Stimulated activated CD8-positive, alpha-beta memory T cell treated with anti-CD3 and anti-CD28 coated beads, Interleukin-2, amount 100 ng/mL, for 1 hour (primary cell): ENCODE results near the gene PLSCR5.

Experiments used
- DNase-seq, 2 donors: peaks; one replicate each; pipeline ENCODE4 v3.0.0-alpha.2; 2020; ENCODE audit warnings: low read depth in 2 of 2

The PLSCR5 gene

DNA sequence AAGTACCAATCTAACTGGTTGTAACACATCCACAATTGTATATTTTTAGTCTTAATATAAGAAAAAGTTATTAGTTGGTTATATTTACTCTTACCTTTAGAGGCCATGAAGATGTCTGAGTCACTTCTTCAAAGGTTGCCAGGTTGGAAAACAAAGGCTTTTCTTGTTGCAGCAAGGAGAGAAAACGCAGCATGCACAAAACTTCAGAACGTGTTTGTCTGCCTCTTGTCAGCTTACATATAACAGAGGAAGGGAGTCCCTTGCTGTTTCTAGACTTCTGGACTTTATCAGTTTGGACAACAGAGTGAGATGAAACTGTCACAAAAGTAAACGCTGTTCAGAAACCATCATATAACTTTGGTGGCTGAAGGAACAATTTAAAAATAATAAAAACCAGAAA lies at the start of gene PLSCR5:
TSS of gene PLSCR5 (minus strand) at position 241 of the 400 bp plus-strand sequence. CDS start at position 107, 134 bp downstream.
- no peak for DNase-seq

GRCh38 chr3:146653978-146654377 lies 48.8 kb upstream of the PLSCR5 start:
- no peak for DNase-seq

DNA sequence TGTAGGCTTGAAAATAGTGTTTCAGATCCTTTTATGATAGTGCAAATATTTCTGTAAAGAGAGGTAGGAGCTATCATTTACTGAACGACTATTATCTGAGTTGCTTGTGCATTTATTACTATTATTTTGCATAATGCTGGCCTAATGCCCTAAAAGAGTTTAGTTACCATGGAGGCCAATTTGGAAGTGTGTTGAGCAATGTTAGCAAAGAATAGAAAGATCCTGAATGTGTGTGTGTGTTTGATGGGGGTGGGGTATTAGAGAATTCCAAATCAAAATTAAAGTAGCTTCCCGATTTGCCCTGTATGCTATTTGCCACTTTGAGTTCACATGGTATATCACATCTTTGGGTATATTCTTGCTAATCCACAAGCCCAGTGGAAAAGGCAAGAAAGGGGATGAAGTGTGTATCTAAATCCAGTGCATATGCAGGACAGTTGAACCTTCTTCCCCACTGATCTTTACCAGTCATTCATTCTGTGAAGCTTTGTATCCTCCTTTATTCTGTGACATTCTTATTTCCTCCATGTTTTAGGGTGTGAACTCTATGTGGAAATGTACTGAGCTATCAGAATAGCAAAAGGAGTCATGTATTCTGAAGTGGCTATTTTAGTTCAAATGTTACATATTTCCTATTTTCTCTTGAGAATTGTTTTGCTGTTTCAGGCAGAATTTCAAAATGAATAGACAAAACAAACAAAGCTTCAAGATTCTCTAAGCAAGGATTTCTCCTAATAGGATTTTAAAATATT lies 45.7 kb upstream of the PLSCR5 start:
- no peak for DNase-seq

- DNase-seq: no peak
These were observed 41.1 kb upstream of the PLSCR5 start for GRCh38 chr3:146646261-146646660.

GRCh38 chr3:146640955-146641867 lies 36.1 kb upstream of the PLSCR5 start:
- no peak for DNase-seq

DNA sequence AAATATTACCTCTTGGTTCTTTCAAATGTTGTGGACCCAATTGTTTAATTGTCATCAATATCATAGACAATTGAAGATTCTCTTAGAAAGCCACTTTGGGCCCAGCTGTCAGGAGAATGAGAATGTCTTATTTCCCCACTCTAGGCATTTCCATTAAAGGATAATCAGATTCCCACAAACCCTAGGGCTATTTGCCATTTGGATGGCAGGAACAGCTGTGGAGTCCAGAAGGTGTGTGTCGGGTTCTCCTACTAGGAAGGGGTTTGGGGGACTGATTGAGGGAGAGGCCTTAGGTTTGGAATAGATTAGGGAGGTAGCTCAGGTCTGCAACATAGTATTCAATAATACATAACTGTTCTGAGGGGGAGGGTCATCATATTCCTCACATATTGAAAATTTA lies 35.2 kb upstream of the PLSCR5 start:
- no peak for DNase-seq

- DNase-seq: no peak
These were observed 33.6 kb upstream of the PLSCR5 start for GRCh38 chr3:146638718-146639117.

GRCh38 chr3:146637871-146638270 lies 32.7 kb upstream of the PLSCR5 start:
- DNase-seq: no peak

DNA sequence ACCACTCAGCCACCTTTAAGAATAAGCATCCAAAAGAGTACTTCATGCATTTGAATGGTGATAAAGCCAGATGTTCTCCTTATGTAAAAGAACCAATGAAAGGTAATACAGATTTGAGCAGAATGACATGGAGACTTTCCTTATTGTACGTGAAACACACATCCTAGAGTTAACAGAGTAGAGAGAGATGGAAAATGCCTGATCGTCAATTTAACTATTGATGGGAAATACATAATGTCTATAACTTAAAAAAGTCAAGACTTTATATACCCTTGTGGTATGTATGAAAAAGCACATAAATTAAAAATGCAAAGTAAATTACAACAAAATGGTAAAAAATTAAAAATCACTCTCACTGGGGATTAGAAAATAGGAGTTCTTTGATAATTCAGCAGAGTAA lies 31.7 kb upstream of the PLSCR5 start:
- DNase-seq: no peak

DNA sequence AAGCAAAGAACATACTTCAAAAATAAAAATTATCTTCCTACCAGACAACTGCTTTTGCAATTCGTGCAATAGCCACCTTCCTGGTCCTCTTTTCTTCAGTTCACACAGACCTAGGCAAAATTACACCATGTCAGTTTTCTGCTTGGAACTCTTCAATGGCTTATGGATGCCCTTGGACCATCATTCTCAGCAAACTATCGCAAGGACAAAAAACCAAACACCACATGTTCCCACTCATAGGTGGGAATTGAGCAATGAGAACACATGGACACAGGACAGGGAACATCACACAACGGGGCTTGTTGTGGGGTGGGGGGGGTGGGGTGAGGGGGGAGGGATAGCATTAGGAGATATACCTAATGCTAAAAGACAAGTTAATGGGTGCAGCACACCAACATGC lies 29.2 kb upstream of the PLSCR5 start:
- no peak for DNase-seq

- DNase-seq: no peak
These were observed 23.5 kb upstream of the PLSCR5 start for GRCh38 chr3:146628671-146629070.

DNA sequence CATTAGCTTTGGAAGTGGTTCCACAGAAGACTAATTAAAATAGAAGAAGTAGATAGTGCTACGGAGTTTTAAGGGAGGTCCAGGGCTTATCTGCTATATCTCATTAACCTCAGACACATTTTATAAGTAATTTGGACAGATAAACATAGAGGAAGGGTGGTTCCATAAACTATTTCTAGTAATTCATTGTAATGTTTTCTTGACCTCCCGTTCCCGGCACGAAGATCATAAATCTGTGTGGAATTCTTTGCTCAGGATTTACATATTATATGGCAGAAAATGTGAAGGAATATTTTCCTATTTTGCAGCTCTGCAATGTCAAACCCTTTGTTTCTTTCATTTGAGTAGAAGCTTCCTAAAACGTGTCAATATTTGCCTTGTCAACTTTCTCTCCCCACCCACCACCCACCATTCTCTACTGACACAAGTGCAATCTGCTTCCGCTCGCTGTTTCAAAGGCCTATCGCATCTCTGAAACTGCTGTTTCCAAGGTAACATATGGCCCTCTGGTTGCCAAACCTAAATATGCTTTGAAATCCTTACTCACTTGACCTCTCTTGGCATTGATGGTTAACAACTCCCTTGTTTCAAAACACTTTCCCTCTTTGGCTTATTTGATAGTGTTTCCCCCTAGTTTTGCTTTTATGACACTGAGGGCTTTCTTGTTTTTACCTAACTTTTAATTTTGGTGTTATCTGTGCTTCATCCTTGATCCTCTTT lies 21.4 kb upstream of the PLSCR5 start:
- no peak for DNase-seq

GRCh38 chr3:146625186-146625775 lies 20.1 kb upstream of the PLSCR5 start:
- no peak for DNase-seq

- no peak for DNase-seq
These were observed 16.6 kb upstream of the PLSCR5 start for GRCh38 chr3:146621723-146622122.

- DNase-seq: no peak
These were observed 6.9 kb upstream of the PLSCR5 start for GRCh38 chr3:146612015-146612414.

- no peak for DNase-seq
These were observed 6.0 kb upstream of the PLSCR5 start for GRCh38 chr3:146611096-146611495.

GRCh38 chr3:146598535-146598934 lies 6.6 kb downstream of the PLSCR5 start:
- no peak for DNase-seq

DNA sequence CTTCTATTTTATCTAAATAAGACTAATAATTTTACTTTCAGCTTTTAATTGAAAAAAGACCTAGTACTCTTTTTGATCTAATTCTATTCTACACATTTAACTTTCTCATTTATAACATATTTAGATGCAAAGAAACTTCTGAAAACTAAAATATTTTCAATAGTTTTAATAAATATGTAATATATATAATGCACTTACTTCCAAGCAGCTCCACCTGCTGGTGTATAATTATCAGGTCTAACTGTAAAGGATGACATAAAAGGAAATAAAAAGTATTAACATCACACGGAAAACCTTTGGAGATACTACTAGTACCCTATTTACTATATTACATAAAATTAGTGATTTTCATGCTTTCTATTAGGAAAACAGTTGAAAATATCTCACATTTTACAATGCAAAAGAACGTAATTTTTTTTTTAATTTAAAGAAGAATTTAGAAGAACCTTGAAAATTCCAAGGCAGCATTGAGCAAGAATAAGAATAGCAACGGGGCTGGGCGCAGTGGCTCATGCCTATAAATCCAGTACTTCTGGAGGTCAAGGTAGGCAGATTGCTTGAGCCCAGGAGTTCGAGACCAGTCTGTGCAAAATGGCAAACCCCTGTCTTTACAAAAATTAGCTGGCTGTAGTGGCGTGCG lies 10.2 kb downstream of the PLSCR5 start:
- no peak for DNase-seq

- no peak for DNase-seq
These were observed 11.4 kb downstream of the PLSCR5 start for GRCh38 chr3:146593776-146594175.

DNA sequence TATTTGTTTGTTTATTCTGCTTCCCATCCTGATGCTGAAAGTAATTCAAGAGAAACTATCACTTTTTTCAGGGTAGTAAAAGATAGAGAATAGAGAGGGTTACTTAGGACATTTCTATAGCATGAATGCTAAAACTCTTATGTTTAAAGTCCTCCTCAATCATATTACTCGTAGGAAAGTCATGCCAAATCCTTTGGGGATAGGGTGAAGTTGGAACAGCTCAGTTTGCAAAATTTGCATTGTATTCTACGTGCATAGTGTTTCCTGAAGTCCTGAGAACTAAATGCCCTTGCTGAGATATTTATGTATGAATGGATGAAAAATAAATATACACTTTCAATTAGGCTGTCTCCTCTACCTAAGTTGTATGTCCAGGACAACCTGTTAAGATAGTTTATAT lies 14.6 kb downstream of the PLSCR5 start:
- DNase-seq: no peak

GRCh38 chr3:146589899-146590508 lies 15.1 kb downstream of the PLSCR5 start:
- DNase-seq: no peak
